IPS-20b (cell line): ENCODE measurements around the gene MVK.

Source experiments
- H3K27ac ChIP-seq: one replicate; pipeline ENCODE4 v1.5.1; 2013; ENCODE audit warnings: low read length
- H3K27me3 ChIP-seq: 2 replicates; pipeline ENCODE4 v1.6.1; 2013; ENCODE audit warnings: mild to moderate bottlenecking, low read length, inconsistent platforms; ENCODE audit not compliant: insufficient read depth
- H3K36me3 ChIP-seq: 2 replicates; pipeline ENCODE4 v1.6.1; 2013; ENCODE audit warnings: low read depth, mild to moderate bottlenecking, inconsistent platforms, low read length, moderate library complexity; ENCODE audit not compliant: insufficient read depth
- H3K4me1 ChIP-seq: 2 replicates; pipeline ENCODE4 v1.6.1; 2013; ENCODE audit warnings: mild to moderate bottlenecking, control low read depth, inconsistent platforms, low read length, moderate library complexity; ENCODE audit not compliant: insufficient read depth
- H3K4me3 ChIP-seq: 2 replicates; pipeline ENCODE4 v1.5.1; 2013; ENCODE audit warnings: mild to moderate bottlenecking, low read length, inconsistent platforms
- H3K9ac ChIP-seq: 2 replicates; pipeline ENCODE4 v1.6.1; 2013; ENCODE audit warnings: low read depth, mild to moderate bottlenecking, inconsistent platforms, low read length, moderate library complexity
- H3K9me3 ChIP-seq: 2 replicates; pipeline ENCODE4 v1.6.1; 2013; ENCODE audit warnings: mild to moderate bottlenecking, low read depth, low read length, inconsistent platforms; ENCODE audit not compliant: insufficient read depth

MVK gene

GRCh38 chr12:109535863-109536250, 37.7 kb upstream of the MVK start:
- Histone ChIP-seq H3K9ac (no peak overlapping the region), H3K9me3 (no peaks in the 10 kb centered on the region), H3K36me3 (peaks cover 7% of the 10 kb centered on the region; the same call in 1 of the 2 replicates), H3K27ac (no peak overlapping the region), H3K27me3 (no peaks in the 10 kb centered on the region), H3K4me1 (no peaks in the 10 kb centered on the region), H3K4me3 (no peak overlapping the region)

- Histone ChIP-seq H3K4me1 (no peaks in the 10 kb centered on the region), H3K9ac (no peak overlapping the region), H3K4me3 (no peak overlapping the region), H3K9me3 (no peaks in the 10 kb centered on the region), H3K27ac (no peak overlapping the region), H3K27me3 (no peaks in the 10 kb centered on the region), H3K36me3 (no peaks in the 10 kb centered on the region)
Observed at GRCh38 chr12:109537136-109537535, 36.5 kb upstream of the MVK start.

- no peaks in the 10 kb centered on the region for H3K9me3 ChIP-seq
- H3K9ac ChIP-seq: no peak overlapping the region
- H3K4me1 ChIP-seq: no peaks in the 10 kb centered on the region
- H3K36me3 ChIP-seq: no peaks in the 10 kb centered on the region
- no peaks in the 10 kb centered on the region for H3K27me3 ChIP-seq
- no peak overlapping the region for H3K27ac ChIP-seq
- no peak overlapping the region for H3K4me3 ChIP-seq
Observed at GRCh38 chr12:109538191-109538863, 35.3 kb upstream of the MVK start.

GRCh38 chr12:109539508-109539907, 34.1 kb upstream of the MVK start:
- Histone ChIP-seq H3K27ac (no peak overlapping the region), H3K27me3 (no peaks in the 10 kb centered on the region), H3K9me3 (no peaks in the 10 kb centered on the region), H3K4me3 (no peak overlapping the region), H3K36me3 (no peaks in the 10 kb centered on the region), H3K9ac (no peak overlapping the region), H3K4me1 (no peaks in the 10 kb centered on the region)

- H3K9me3 ChIP-seq: no peaks in the 10 kb centered on the region
- H3K27ac ChIP-seq: no peak overlapping the region
- H3K4me3 ChIP-seq: no peak overlapping the region
- no peaks in the 10 kb centered on the region for H3K4me1 ChIP-seq
- H3K36me3 ChIP-seq: no peaks in the 10 kb centered on the region
- no peaks in the 10 kb centered on the region for H3K27me3 ChIP-seq
- H3K9ac ChIP-seq: no peak overlapping the region
Observed at GRCh38 chr12:109540526-109541412, 32.8 kb upstream of the MVK start.

GRCh38 chr12:109541413-109541726, 32.2 kb upstream of the MVK start:
- Histone ChIP-seq H3K4me3 (no peak overlapping the region), H3K27ac (no peak overlapping the region), H3K27me3 (no peaks in the 10 kb centered on the region), H3K36me3 (no peaks in the 10 kb centered on the region), H3K9me3 (no peaks in the 10 kb centered on the region), H3K4me1 (no peaks in the 10 kb centered on the region), H3K9ac (no peak overlapping the region)

- Histone ChIP-seq H3K27ac (no peak overlapping the region), H3K4me1 (no peaks in the 10 kb centered on the region), H3K9ac (no peak overlapping the region)
Observed at GRCh38 chr12:109542014-109542413, 31.6 kb upstream of the MVK start.

GRCh38 chr12:109542876-109543275, 30.7 kb upstream of the MVK start:
- H3K4me1 ChIP-seq: no peaks in the 10 kb centered on the region
- H3K9me3 ChIP-seq: no peaks in the 10 kb centered on the region
- H3K4me3 ChIP-seq: no peak overlapping the region
- H3K36me3 ChIP-seq: no peaks in the 10 kb centered on the region
- H3K27me3 ChIP-seq: no peaks in the 10 kb centered on the region
- no peak overlapping the region for H3K27ac ChIP-seq
- no peak overlapping the region for H3K9ac ChIP-seq

More at GRCh38 chr12:109542014-109542413, 31.6 kb upstream of the MVK start:
- Histone ChIP-seq H3K9me3 (no peaks in the 10 kb centered on the region), H3K27me3 (no peaks in the 10 kb centered on the region), H3K36me3 (no peaks in the 10 kb centered on the region), H3K4me3 (no peak overlapping the region)

- no peak overlapping the region for H3K27ac ChIP-seq
- no peaks in the 10 kb centered on the region for H3K36me3 ChIP-seq
- H3K4me1 ChIP-seq: no peaks in the 10 kb centered on the region
- H3K4me3 ChIP-seq: no peak overlapping the region
- H3K9ac ChIP-seq: no peak overlapping the region
- H3K27me3 ChIP-seq: no peaks in the 10 kb centered on the region
- H3K9me3 ChIP-seq: no peaks in the 10 kb centered on the region
Observed at GRCh38 chr12:109544955-109545531, 28.6 kb upstream of the MVK start.

- no peaks in the 10 kb centered on the region for H3K27me3 ChIP-seq
- H3K9ac ChIP-seq: no peak overlapping the region
- no peak overlapping the region for H3K27ac ChIP-seq
- H3K36me3 ChIP-seq: no peaks in the 10 kb centered on the region
- H3K4me1 ChIP-seq: no peaks in the 10 kb centered on the region
- no peak overlapping the region for H3K4me3 ChIP-seq
- no peaks in the 10 kb centered on the region for H3K9me3 ChIP-seq
Observed at GRCh38 chr12:109545826-109546225, 27.8 kb upstream of the MVK start.

GRCh38 chr12:109547286-109547685, 26.3 kb upstream of the MVK start:
- H3K27ac ChIP-seq: no peak overlapping the region
- no peaks in the 10 kb centered on the region for H3K4me1 ChIP-seq
- no peak overlapping the region for H3K9ac ChIP-seq
- no peak overlapping the region for H3K4me3 ChIP-seq
- no peaks in the 10 kb centered on the region for H3K27me3 ChIP-seq
- H3K9me3 ChIP-seq: no peaks in the 10 kb centered on the region
- H3K36me3 ChIP-seq: no peaks in the 10 kb centered on the region

GRCh38 chr12:109548258-109548657, 25.3 kb upstream of the MVK start:
- Histone ChIP-seq H3K4me3 (no peak overlapping the region), H3K9me3 (no peaks in the 10 kb centered on the region), H3K4me1 (no peaks in the 10 kb centered on the region), H3K27ac (no peak overlapping the region), H3K27me3 (no peaks in the 10 kb centered on the region), H3K36me3 (no peaks in the 10 kb centered on the region), H3K9ac (no peak overlapping the region)
